Suprapubic skin (tissue), 4 donors: ENCODE data around the gene NPEPL1. TPM values are rescaled to one million over a fixed set of nuclear protein-coding genes. Genes with fewer than 3 reads are reported as not detected.

ENCODE experiments used
- DNase-seq, 2 donors: peaks; one replicate each; pipeline ENCODE4 v3.0.0-alpha.2; 2019; ENCODE audit warnings: low spot score in 2 of 2
- H3K27ac ChIP-seq: fragments of 200-600 bp; sonication (generic); one replicate; pipeline ENCODE4 v1.5.1; 2019
- H3K27me3 ChIP-seq: fragments of 200-600 bp; sonication (generic); one replicate; pipeline ENCODE4 v1.5.1; 2019
- H3K36me3 ChIP-seq: fragments of 200-600 bp; sonication (generic); one replicate; pipeline ENCODE4 v1.5.1; 2019
- H3K4me1 ChIP-seq: fragments of 200-600 bp; sonication (generic); one replicate; pipeline ENCODE4 v1.5.1; 2019
- H3K4me3 ChIP-seq: fragments of 200-600 bp; sonication (generic); one replicate; pipeline ENCODE4 v1.5.1; 2019; ENCODE audit warnings: mild to moderate bottlenecking
- H3K9me3 ChIP-seq: fragments of 200-600 bp; sonication (generic); one replicate; pipeline ENCODE4 v1.5.1; 2019
- EP300 ChIP-seq: sonication (generic); formaldehyde crosslinking; IDR thresholded peaks from one replicate; pipeline ENCODE4 v1.6.1; 2017; ENCODE audit warnings: antibody characterized with exemption
- POLR2A ChIP-seq, 2 donors: fragments of 450-650 bp; IDR thresholded peaks; one replicate each; pipeline ENCODE4 v1.6.1; 2017; ENCODE audit warnings: antibody characterized with exemption in 2 of 2, mild to moderate bottlenecking in 2 of 2, moderate library complexity in 2 of 2
- POLR2AphosphoS5 ChIP-seq, 3 donors: sonication (generic); formaldehyde crosslinking; IDR thresholded peaks; one replicate each; pipeline ENCODE4 v1.6.1; 2017; ENCODE audit warnings: antibody characterized with exemption in 3 of 3
- WGBS: methylation state at CpG from one replicate; pipeline ENCODE4 v1.1.5; 2018; 5-methylcytosine and 5-hydroxymethylcytosine counted together
- total RNA-seq, 4 donors: library from RNA; depleted of rRNA; stranded (reverse); fragments of >200 nt; gene quantifications; one replicate each; pipeline ENCODE4 v1.1.0, GENCODE V29; 2016
- TF ChIP-seq, protein P1 (sequence below), 2 donors: fragments of 200-600 bp in 1 of 2; fragments of 450-650 bp in 1 of 2; sonication (generic) in 1 of 2; IDR thresholded peaks; one replicate each; pipeline ENCODE4 v1.5.1; 2016 to 2019; ENCODE audit warnings: antibody characterized with exemption in 2 of 2, mild to moderate bottlenecking in 1 of 2, moderate library complexity in 1 of 2

The NPEPL1 gene
- total RNA-seq, 4 donors from 2014 or later = 21.0 to 69.2 (median 42.0) TPM

DNA sequence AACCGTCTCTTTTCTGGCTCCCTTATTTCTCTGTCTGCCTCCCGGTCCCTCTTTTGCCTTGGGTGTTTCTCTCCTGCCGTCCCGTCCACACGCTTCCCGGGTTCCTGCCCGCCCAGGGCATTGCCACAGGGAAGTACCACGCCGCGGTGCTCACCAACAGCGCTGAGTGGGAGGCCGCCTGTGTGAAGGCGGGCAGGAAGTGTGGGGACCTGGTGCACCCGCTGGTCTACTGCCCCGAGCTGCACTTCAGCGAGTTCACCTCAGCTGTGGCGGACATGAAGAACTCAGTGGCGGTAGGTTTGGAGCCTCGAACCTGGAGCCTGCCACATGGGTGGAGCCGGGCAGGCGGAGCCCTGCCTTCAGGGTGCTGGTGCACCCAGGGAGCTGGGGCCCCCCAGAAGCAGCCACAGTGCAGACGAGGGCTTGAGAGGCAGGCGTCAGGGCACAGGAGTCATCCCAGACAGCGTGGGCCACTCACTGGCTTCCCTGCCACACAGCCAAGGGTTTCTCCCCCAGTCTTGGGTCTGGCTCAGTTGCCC, 21.3 kb downstream of the NPEPL1 start:
- Histone ChIP-seq H3K36me3 (peaks cover 40% of the 10 kb centered on the region), H3K27ac (no peak overlapping the region), H3K4me3 (no peak overlapping the region), H3K27me3 (no peaks in the 10 kb centered on the region), H3K4me1 (no peaks in the 10 kb centered on the region), H3K9me3 (no peaks in the 10 kb centered on the region)
- TF ChIP-seq POLR2AphosphoS5 (IDR thresholded peaks at IDR 0.05) (no peak), EP300 (no peak), POLR2A (IDR thresholded peaks at IDR 0.05) (no peak)
- TF ChIP-seq, protein P1, sequence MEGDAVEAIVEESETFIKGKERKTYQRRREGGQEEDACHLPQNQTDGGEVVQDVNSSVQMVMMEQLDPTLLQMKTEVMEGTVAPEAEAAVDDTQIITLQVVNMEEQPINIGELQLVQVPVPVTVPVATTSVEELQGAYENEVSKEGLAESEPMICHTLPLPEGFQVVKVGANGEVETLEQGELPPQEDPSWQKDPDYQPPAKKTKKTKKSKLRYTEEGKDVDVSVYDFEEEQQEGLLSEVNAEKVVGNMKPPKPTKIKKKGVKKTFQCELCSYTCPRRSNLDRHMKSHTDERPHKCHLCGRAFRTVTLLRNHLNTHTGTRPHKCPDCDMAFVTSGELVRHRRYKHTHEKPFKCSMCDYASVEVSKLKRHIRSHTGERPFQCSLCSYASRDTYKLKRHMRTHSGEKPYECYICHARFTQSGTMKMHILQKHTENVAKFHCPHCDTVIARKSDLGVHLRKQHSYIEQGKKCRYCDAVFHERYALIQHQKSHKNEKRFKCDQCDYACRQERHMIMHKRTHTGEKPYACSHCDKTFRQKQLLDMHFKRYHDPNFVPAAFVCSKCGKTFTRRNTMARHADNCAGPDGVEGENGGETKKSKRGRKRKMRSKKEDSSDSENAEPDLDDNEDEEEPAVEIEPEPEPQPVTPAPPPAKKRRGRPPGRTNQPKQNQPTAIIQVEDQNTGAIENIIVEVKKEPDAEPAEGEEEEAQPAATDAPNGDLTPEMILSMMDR (IDR thresholded peaks at IDR 0.05) = no peak
- DNase-seq = peak in 1 of 2 donors; percentile 49
- 90% methylated on average over 13 of the region's 24 CpGs for WGBS

DNA sequence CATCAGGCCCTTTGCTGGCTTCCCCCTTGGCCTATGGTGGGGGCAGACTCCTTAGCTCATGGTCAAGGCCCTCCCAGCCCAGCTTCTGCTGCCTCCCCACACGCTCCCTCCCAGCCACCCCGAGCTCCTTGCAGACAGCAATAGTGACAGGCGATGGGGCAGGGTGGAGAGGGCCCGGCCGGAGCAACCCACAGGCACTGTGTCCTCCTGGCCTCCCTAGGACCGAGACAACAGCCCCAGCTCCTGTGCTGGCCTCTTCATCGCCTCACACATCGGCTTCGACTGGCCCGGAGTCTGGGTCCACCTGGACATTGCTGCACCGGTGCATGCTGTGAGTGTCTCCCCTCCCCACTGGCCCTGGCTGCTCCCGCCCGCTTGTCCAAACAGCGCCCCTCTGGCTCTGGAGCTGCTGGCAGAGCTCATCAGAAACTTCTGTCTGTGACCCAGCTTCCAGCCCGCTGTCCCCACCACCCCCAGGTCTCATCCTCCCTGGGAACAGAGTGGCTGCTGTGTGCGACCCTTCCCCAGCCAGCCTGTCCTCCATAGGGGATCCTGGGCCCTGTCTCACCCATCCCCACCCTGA, 21.8 kb downstream of the NPEPL1 start:
- no peaks in the 10 kb centered on the region for H3K9me3 ChIP-seq
- TF ChIP-seq, protein P1 (IDR thresholded peaks at IDR 0.05) = no peak
- TF ChIP-seq POLR2AphosphoS5 (IDR thresholded peaks at IDR 0.05) = no peak
- TF ChIP-seq POLR2A (IDR thresholded peaks at IDR 0.05) = no peak
- TF ChIP-seq EP300 = no peak
- H3K4me3 ChIP-seq = no peak overlapping the region
- H3K27me3 ChIP-seq = no peaks in the 10 kb centered on the region
- DNase-seq = peak in 1 of 2 donors; percentile 62
- peaks cover 40% of the 10 kb centered on the region for H3K36me3 ChIP-seq
- 93% methylated on average over 13 of the region's 16 CpGs for WGBS
- no peaks in the 10 kb centered on the region for H3K4me1 ChIP-seq
- no peak overlapping the region for H3K27ac ChIP-seq

GRCh38 chr20:58714923-58715351, 22.3 kb downstream of the NPEPL1 start:
- Histone ChIP-seq H3K4me3 (no peak overlapping the region), H3K36me3 (peaks cover 40% of the 10 kb centered on the region), H3K4me1 (no peaks in the 10 kb centered on the region), H3K27ac (no peak overlapping the region), H3K9me3 (no peaks in the 10 kb centered on the region), H3K27me3 (no peaks in the 10 kb centered on the region)
- TF ChIP-seq POLR2A (IDR thresholded peaks at IDR 0.05) (no peak), POLR2AphosphoS5 (IDR thresholded peaks at IDR 0.05) (no peak), EP300 (no peak)
- TF ChIP-seq, protein P1 (IDR thresholded peaks at IDR 0.05) = no peak
- DNase-seq = peak in 1 of 2 donors; percentile 75
- WGBS = 97% methylated on average over 3 of the region's 14 CpGs

- Histone ChIP-seq H3K4me3 (no peak overlapping the region), H3K27ac (no peak overlapping the region), H3K9me3 (no peaks in the 10 kb centered on the region), H3K4me1 (no peaks in the 10 kb centered on the region), H3K27me3 (no peaks in the 10 kb centered on the region), H3K36me3 (peaks cover 39% of the 10 kb centered on the region)
- TF ChIP-seq, protein P1 (IDR thresholded peaks at IDR 0.05) = no peak
- no peak for TF ChIP-seq POLR2AphosphoS5 (IDR thresholded peaks at IDR 0.05)
- no peak for TF ChIP-seq POLR2A (IDR thresholded peaks at IDR 0.05)
- TF ChIP-seq EP300 = no peak
- 79% methylated on average over 8 of the region's 11 CpGs for WGBS
- no peak for DNase-seq
Observed at GRCh38 chr20:58715391-58715800, 22.8 kb downstream of the NPEPL1 start.

- H3K9me3 ChIP-seq = no peaks in the 10 kb centered on the region
- TF ChIP-seq EP300 (no peak), POLR2A (IDR thresholded peaks at IDR 0.05) (no peak), POLR2AphosphoS5 (IDR thresholded peaks at IDR 0.05) (no peak)
- TF ChIP-seq, protein P1 (IDR thresholded peaks at IDR 0.05) = no peak
- H3K36me3 ChIP-seq = peaks cover 36% of the 10 kb centered on the region
- peak in 1 of 2 donors; percentile 44 for DNase-seq
- H3K4me3 ChIP-seq = no peak overlapping the region
- WGBS = 81% methylated on average over 17 of the region's 18 CpGs
- H3K4me1 ChIP-seq = no peaks in the 10 kb centered on the region
- no peak overlapping the region for H3K27ac ChIP-seq
- no peaks in the 10 kb centered on the region for H3K27me3 ChIP-seq
Observed at GRCh38 chr20:58715801-58716475, 23.3 kb downstream of the NPEPL1 start.
